ENCODE measurements around the gene CCR9.

GRCh38 chr3:45872569-45872968 lies 13.8 kb upstream of the CCR9 start:
- TF ChIP-seq TAF1 (IDR thresholded peaks at IDR 0.05; ENCODE audit: low read depth) = no peak
- TF ChIP-seq, protein P1, sequence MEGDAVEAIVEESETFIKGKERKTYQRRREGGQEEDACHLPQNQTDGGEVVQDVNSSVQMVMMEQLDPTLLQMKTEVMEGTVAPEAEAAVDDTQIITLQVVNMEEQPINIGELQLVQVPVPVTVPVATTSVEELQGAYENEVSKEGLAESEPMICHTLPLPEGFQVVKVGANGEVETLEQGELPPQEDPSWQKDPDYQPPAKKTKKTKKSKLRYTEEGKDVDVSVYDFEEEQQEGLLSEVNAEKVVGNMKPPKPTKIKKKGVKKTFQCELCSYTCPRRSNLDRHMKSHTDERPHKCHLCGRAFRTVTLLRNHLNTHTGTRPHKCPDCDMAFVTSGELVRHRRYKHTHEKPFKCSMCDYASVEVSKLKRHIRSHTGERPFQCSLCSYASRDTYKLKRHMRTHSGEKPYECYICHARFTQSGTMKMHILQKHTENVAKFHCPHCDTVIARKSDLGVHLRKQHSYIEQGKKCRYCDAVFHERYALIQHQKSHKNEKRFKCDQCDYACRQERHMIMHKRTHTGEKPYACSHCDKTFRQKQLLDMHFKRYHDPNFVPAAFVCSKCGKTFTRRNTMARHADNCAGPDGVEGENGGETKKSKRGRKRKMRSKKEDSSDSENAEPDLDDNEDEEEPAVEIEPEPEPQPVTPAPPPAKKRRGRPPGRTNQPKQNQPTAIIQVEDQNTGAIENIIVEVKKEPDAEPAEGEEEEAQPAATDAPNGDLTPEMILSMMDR (IDR thresholded peaks at IDR 0.05; ENCODE audit: poor library complexity, severe bottlenecking) = no peak
- no peak for TF ChIP-seq EZH2 (IDR thresholded peaks at IDR 0.05; ENCODE audit: borderline replicate concordance, insufficient read depth, low read length, poor library complexity, severe bottlenecking)
- no peak for TF ChIP-seq EP300 (conservative IDR thresholded peaks at IDR 0.05; ENCODE audit: poor library complexity, severe bottlenecking)
- TF ChIP-seq POLR2AphosphoS5 (IDR thresholded peaks at IDR 0.05) = no peak
- TF ChIP-seq, protein P2, sequence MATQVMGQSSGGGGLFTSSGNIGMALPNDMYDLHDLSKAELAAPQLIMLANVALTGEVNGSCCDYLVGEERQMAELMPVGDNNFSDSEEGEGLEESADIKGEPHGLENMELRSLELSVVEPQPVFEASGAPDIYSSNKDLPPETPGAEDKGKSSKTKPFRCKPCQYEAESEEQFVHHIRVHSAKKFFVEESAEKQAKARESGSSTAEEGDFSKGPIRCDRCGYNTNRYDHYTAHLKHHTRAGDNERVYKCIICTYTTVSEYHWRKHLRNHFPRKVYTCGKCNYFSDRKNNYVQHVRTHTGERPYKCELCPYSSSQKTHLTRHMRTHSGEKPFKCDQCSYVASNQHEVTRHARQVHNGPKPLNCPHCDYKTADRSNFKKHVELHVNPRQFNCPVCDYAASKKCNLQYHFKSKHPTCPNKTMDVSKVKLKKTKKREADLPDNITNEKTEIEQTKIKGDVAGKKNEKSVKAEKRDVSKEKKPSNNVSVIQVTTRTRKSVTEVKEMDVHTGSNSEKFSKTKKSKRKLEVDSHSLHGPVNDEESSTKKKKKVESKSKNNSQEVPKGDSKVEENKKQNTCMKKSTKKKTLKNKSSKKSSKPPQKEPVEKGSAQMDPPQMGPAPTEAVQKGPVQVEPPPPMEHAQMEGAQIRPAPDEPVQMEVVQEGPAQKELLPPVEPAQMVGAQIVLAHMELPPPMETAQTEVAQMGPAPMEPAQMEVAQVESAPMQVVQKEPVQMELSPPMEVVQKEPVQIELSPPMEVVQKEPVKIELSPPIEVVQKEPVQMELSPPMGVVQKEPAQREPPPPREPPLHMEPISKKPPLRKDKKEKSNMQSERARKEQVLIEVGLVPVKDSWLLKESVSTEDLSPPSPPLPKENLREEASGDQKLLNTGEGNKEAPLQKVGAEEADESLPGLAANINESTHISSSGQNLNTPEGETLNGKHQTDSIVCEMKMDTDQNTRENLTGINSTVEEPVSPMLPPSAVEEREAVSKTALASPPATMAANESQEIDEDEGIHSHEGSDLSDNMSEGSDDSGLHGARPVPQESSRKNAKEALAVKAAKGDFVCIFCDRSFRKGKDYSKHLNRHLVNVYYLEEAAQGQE (IDR thresholded peaks at IDR 0.05; ENCODE audit: borderline replicate concordance) = no peak
- no peak for TF ChIP-seq RAD21 (conservative IDR thresholded peaks at IDR 0.05)
- no peak for TF ChIP-seq MXI1 (conservative IDR thresholded peaks at IDR 0.05; ENCODE audit: poor library complexity, severe bottlenecking)
- no peak for TF ChIP-seq SMC3 (conservative IDR thresholded peaks at IDR 0.05; ENCODE audit: poor library complexity)
